ENCODE data around the gene LRRTM4.

LRRTM4 gene

GRCh38 chr2:77513191-77513590 is 9.0 kb downstream of the LRRTM4 start:
- DNase-seq (ENCODE audit: low read depth): no peak
- TF ChIP-seq CTCF (IDR thresholded peaks at IDR 0.05; ENCODE audit: insufficient read depth, low read depth, low read length, missing control alignments): no peak
- H3K4me3 ChIP-seq (ENCODE audit: low read length): no peak overlapping the region

- H3K4me3 ChIP-seq (ENCODE audit: low read length): no peak overlapping the region
- DNase-seq (ENCODE audit: low read depth): no peak
- TF ChIP-seq CTCF (IDR thresholded peaks at IDR 0.05; ENCODE audit: insufficient read depth, low read depth, low read length, missing control alignments): no peak
Observed at GRCh38 chr2:77512507-77512906, 9.7 kb downstream of the LRRTM4 start.

- H3K4me3 ChIP-seq (ENCODE audit: low read length): no peak overlapping the region
- TF ChIP-seq CTCF (IDR thresholded peaks at IDR 0.05; ENCODE audit: insufficient read depth, low read depth, low read length, missing control alignments): no peak
- DNase-seq (ENCODE audit: low read depth): no peak
Observed at GRCh38 chr2:77508511-77508910, 13.7 kb downstream of the LRRTM4 start.

- TF ChIP-seq CTCF (IDR thresholded peaks at IDR 0.05; ENCODE audit: insufficient read depth, low read depth, low read length, missing control alignments): no peak
- DNase-seq (ENCODE audit: low read depth): no peak
- no peak overlapping the region for H3K4me3 ChIP-seq (ENCODE audit: low read length)
Observed at GRCh38 chr2:77507657-77508056, 14.5 kb downstream of the LRRTM4 start.

- TF ChIP-seq CTCF (IDR thresholded peaks at IDR 0.05; ENCODE audit: insufficient read depth, low read depth, low read length, missing control alignments): no peak
- H3K4me3 ChIP-seq (ENCODE audit: low read length): no peak overlapping the region
- no peak for DNase-seq (ENCODE audit: low read depth)
Observed at GRCh38 chr2:77488141-77488540, 34.0 kb downstream of the LRRTM4 start.

- no peak for DNase-seq (ENCODE audit: low read depth)
- H3K4me3 ChIP-seq (ENCODE audit: low read length): no peak overlapping the region
- TF ChIP-seq CTCF (IDR thresholded peaks at IDR 0.05; ENCODE audit: insufficient read depth, low read depth, low read length, missing control alignments): no peak
Observed at GRCh38 chr2:77487074-77487803, 34.9 kb downstream of the LRRTM4 start.

- H3K4me3 ChIP-seq (ENCODE audit: low read length): no peak overlapping the region
- DNase-seq (ENCODE audit: low read depth): no peak
- no peak for TF ChIP-seq CTCF (IDR thresholded peaks at IDR 0.05; ENCODE audit: insufficient read depth, low read depth, low read length, missing control alignments)
Observed at GRCh38 chr2:77484026-77484425, 38.1 kb downstream of the LRRTM4 start.

All from epithelial cell of esophagus (primary cell).